ENCODE results near the gene CAV1.

DNA sequence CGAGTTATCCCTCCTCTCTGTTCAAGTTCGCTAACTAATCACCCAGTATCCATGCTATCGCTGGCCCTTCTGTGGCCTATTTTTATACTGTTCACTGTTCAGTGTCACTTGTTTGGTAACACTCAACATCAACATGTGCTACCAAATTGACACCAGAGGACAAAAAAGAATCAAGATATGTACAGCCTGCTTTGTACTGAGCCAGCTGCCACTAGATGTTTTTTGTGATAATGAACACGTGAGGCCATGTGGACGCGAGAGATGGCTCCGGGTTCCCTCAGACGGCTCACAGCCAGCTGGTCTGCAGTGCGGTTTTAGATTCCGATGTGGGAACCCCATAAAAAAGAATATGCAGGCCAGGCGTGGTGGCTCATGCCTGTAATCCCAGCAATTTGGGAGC lies 21.2 kb downstream of the CAV1 start:
- no peak for TF ChIP-seq POLR2AphosphoS5 (IDR thresholded peaks at IDR 0.05; ENCODE audit: low read depth, low read length)
- TF ChIP-seq POLR2A (IDR thresholded peaks at IDR 0.05; ENCODE audit: low read depth, low read length): no peak
- TF ChIP-seq POU2F2 (IDR thresholded peaks at IDR 0.05; ENCODE audit: low read depth, low read length): no peak

All from GM12891 (cell line).